Testis (tissue), 3 donors: Measurements from ENCODE around the gene BSCL2. TPM values are rescaled to one million over a fixed set of nuclear protein-coding genes. Genes with fewer than 3 reads are reported as not detected.
A peak's percentile ranks its signal among the peaks of the same experiment; 100 is the strongest.
"Not testable (repeated sequence)": the region's sequence is repeated elsewhere in the genome, so short reads cannot be mapped to it uniquely, and the experiment has no call there.

Experiments
- DNase-seq: peaks from one replicate; pipeline ENCODE4 v3.0.0-alpha.2; 2019
- H3K27ac ChIP-seq, 2 donors: fragments of 200-600 bp; sonication (generic); one replicate each; pipeline ENCODE4 v1.5.1; 2019
- H3K27me3 ChIP-seq: fragments of 200-600 bp; sonication (generic); one replicate; pipeline ENCODE4 v1.5.1; 2019
- H3K36me3 ChIP-seq: fragments of 200-600 bp; sonication (generic); one replicate; pipeline ENCODE4 v1.5.1; 2017; ENCODE audit warnings: low read depth; ENCODE audit errors: missing control alignments
- H3K4me1 ChIP-seq: fragments of 200-600 bp; sonication (generic); one replicate; pipeline ENCODE4 v1.5.1; 2019
- H3K4me3 ChIP-seq, 2 donors: fragments of 200-600 bp; sonication (generic); one replicate each; pipeline ENCODE4 v1.5.1; 2017 to 2019
- H3K9me3 ChIP-seq: fragments of 200-600 bp; sonication (generic); one replicate; pipeline ENCODE4 v1.5.1; 2017
- POLR2A ChIP-seq: fragments of 450-650 bp; IDR thresholded peaks from one replicate; pipeline ENCODE4 v1.6.1; 2017; ENCODE audit warnings: antibody characterized with exemption, mild to moderate bottlenecking, moderate library complexity
- WGBS, 2 donors: methylation state at CpG; one replicate each; pipeline ENCODE4 v1.1.5; 2018; 5-methylcytosine and 5-hydroxymethylcytosine counted together
- intact Hi-C: fragments of 100-400 bp; cut with DNase I; formaldehyde crosslinking; loops from one replicate; pipeline ENCODE4 v1.15.1; 2023; ENCODE audit warnings: low total_unique reads
- polyA plus RNA-seq: library from polyadenylated mRNA; stranded (reverse); fragments of 350-450 nt; fragmentation: Illumina TruSeq; extraction: RNeasy Lipid Tissue Mini Kit (QIAGEN cat#74804); gene quantifications from one replicate; pipeline ENCODE4 v1.2.3, GENCODE V29; 2014; ENCODE audit warnings: low read depth, low replicate concordance; ENCODE audit not compliant: insufficient read depth
- total RNA-seq, 2 donors: library from RNA; depleted of rRNA; stranded (reverse); fragments of >200 nt; gene quantifications; one replicate each; pipeline ENCODE4 v1.2.3, GENCODE V29; 2016
- TF ChIP-seq, protein P1 (sequence below), 3 experiments: fragments of 450-650 bp in 2 of 3; fragments of 200-600 bp in 1 of 3; sonication (generic) in 1 of 3; IDR thresholded peaks; one replicate each; pipeline ENCODE4 v1.5.1; 2016 to 2019; ENCODE audit warnings: antibody characterized with exemption in 3 of 3, mild to moderate bottlenecking in 2 of 3, moderate library complexity in 1 of 3

BSCL2 gene
- total and polyA plus RNA-seq, 3 donors from 2014 or later = 292 to 525 (median 519) TPM

DNA sequence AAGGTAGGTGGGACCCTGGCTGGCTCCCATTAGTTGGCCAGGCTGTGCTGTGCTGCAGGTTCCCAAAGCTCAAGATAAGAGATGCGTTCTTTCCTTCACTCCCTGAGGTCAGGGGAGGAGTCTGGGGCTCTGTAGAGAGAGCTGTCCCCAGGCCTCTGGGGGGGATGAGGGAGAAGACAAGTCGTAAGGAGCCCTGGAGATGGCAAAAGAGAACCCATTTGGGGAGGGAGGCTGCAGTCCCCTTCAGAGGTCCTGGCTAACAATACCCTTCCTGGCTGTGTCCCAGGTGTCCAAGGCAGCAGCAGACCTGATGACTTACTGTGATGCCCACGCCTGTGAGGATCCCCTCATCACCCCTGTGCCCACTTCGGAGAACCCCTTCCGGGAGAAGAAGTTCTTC is 1.2 kb upstream of the BSCL2 start:
- WGBS, 2 donors = 35 to 44% methylated on average over 5 of the region's 5 CpGs
- no peak for DNase-seq
- Histone ChIP-seq H3K27me3 (no peaks in the 10 kb centered on the region), H3K9me3 (no peaks in the 10 kb centered on the region), H3K4me1 (peaks cover 44% of the 10 kb centered on the region), H3K36me3 (no peaks in the 10 kb centered on the region), H3K4me3 (no peak overlapping the region), H3K27ac (peak overlapping the region; percentile 80 to 99)
- intact Hi-C loops = no loop called here
- TF ChIP-seq POLR2A = no peak
- TF ChIP-seq, protein P1, sequence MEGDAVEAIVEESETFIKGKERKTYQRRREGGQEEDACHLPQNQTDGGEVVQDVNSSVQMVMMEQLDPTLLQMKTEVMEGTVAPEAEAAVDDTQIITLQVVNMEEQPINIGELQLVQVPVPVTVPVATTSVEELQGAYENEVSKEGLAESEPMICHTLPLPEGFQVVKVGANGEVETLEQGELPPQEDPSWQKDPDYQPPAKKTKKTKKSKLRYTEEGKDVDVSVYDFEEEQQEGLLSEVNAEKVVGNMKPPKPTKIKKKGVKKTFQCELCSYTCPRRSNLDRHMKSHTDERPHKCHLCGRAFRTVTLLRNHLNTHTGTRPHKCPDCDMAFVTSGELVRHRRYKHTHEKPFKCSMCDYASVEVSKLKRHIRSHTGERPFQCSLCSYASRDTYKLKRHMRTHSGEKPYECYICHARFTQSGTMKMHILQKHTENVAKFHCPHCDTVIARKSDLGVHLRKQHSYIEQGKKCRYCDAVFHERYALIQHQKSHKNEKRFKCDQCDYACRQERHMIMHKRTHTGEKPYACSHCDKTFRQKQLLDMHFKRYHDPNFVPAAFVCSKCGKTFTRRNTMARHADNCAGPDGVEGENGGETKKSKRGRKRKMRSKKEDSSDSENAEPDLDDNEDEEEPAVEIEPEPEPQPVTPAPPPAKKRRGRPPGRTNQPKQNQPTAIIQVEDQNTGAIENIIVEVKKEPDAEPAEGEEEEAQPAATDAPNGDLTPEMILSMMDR (IDR thresholded peaks at IDR 0.05) = no peak

DNA sequence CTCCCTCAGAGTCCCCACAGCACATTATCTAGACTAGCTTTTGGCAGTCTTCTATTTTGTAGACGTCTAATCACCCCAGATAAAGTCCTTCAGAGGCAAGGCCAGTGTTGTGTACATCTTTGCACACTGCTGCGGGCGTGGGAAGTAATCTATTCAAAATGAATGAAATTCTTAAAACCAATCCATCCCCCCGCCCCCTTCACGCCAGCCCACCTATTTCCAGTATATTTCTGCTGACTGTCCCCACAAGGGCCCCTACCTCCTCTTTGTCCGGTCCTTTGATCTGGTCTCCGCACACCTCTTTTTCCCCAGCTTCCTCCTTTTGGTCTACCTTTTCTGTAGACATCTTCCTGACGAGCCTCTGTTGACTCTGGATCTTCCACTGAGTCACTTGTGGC is 375 bp downstream of the BSCL2 start:
- peak overlapping the region; percentile 75 for H3K4me3 ChIP-seq
- no peaks in the 10 kb centered on the region for H3K9me3 ChIP-seq
- H3K36me3 ChIP-seq = no peaks in the 10 kb centered on the region
- no peak for DNase-seq
- H3K27ac ChIP-seq = peak overlapping the region; percentile 15 to 80
- peaks cover 44% of the 10 kb centered on the region for H3K4me1 ChIP-seq
- TF ChIP-seq POLR2A = no peak
- TF ChIP-seq, protein P1 (IDR thresholded peaks at IDR 0.05) = no peak
- 36 to 42% methylated on average over 8 of the region's 8 CpGs for WGBS, 2 donors
- H3K27me3 ChIP-seq = no peaks in the 10 kb centered on the region
- intact Hi-C loops = no loop called here

DNA sequence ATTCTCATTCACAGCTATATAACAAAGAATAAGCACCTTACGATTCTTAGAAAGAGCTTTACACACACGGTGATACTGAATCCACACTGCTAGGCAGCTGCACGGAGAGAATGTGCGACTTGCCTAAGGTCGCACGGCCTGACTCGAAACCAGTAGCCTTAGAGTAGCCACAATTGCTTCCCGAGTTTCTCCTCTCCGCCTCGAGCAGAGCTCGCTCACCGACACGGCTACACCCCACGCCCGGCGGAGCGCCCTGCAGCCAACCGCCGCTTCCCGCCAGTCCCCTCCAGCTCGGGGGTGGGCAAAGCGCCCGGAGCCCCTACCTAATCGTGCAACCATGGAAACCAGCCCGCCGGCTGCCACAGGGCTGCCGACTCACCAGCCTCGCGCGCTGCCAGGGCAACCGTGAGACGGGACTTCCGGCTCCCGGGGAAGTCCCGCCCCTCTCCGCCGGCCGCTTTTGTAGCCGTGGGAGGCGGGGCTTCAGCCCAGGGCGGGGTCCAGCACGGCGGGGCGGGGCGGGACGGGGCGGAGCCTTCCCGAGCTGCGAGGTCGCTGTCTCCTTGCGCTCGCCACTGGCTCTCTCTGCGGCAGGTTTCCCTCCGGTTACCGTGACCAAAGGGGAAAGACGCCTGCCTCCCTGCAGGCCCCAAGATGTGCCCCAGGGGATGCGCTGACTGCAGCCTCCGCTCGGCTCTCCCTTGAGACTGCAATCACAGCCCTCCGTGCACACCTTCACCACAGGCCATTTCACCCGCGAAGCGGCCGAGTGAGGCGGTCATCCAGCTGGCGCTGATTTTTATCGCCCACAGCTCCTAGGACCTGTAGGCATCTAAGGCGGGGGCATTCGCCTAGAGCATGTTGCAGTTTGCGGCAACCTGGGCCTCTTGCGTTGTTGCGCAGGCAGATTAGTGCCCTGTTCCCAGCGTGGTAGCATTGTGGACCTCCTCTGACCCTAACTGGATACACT is 1.1 kb downstream of the BSCL2 start:
- no peaks in the 10 kb centered on the region for H3K9me3 ChIP-seq
- peaks cover 44% of the 10 kb centered on the region for H3K4me1 ChIP-seq
- no peaks in the 10 kb centered on the region for H3K27me3 ChIP-seq
- no peaks in the 10 kb centered on the region for H3K36me3 ChIP-seq
- TF ChIP-seq POLR2A = no peak
- TF ChIP-seq, protein P1 (IDR thresholded peaks at IDR 0.05) = no peak
- peak overlapping the region; percentile 15 to 80 for H3K27ac ChIP-seq
- intact Hi-C loops = no loop called here
- peak overlapping the region; percentile 75 for H3K4me3 ChIP-seq
- WGBS, 2 donors = 3 to 10% methylated on average over 29 to 53 of the region's 73 CpGs
- peak; percentile 97 for DNase-seq

DNA sequence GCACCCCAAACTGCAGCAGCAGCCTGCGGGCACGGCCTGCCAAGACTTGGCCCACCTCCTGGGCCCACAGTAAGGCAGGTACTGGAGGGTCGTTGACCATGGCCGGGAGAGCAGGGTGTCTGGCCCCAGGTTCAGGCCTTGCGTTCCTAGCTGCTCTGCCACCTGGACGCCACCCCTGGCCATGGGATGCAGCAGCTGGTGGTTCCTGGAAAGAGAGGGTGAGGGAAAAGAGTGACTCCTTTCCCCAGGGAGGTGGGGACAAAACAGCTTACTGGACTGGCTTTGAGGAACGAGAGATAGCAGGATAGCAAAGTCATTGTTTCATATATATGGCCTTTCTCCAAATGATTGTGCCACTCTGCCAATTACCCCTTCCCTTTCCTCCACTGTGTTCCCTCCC is 1.8 kb downstream of the BSCL2 start:
- peak overlapping the region; percentile 15 to 80 for H3K27ac ChIP-seq
- no peak for TF ChIP-seq POLR2A
- TF ChIP-seq, protein P1 (IDR thresholded peaks at IDR 0.05) = no peak
- intact Hi-C loops = no loop called here

DNA sequence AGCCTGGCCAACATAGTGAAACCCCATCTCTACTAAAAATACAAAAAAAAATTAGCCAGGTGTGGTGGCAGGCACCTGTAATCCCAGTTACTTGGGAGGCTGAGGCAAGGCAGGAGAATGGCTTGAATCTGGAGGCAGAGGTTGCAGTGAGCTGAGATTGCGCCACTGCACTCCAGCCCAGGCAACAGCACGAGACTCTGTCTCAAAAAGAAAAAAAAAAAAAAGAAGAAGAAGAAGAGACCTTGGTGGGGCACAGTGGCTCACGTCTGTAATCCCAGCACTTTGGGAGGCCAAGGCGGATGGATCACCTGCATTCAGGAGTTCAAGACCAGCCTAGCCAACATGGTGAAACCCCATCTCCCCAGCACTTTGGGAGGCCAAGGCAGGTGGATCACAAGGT is 3.3 kb downstream of the BSCL2 start:
- intact Hi-C loops = not testable (repeated sequence)

More for the DNA sequence above, 1.8 kb downstream of the BSCL2 start:
- no peaks in the 10 kb centered on the region for H3K36me3 ChIP-seq
- peaks cover 41% of the 10 kb centered on the region for H3K4me1 ChIP-seq
- DNase-seq = no peak
- WGBS, 2 donors = 30 to 32% methylated on average over 7 of the region's 7 CpGs
- H3K27me3 ChIP-seq = no peaks in the 10 kb centered on the region
- H3K9me3 ChIP-seq = no peaks in the 10 kb centered on the region
- H3K4me3 ChIP-seq = peak overlapping the region; percentile 75

More for the DNA sequence above, 3.3 kb downstream of the BSCL2 start:
- DNase-seq, H3K27me3 ChIP-seq, H3K27ac ChIP-seq, H3K4me3 ChIP-seq, H3K36me3 ChIP-seq, H3K9me3 ChIP-seq: not testable (repeated sequence)
- 95 to 96% methylated on average over 4 of the region's 4 CpGs for WGBS, 2 donors
- H3K4me1 ChIP-seq = peaks cover 33% of the 10 kb centered on the region
